ENCODE results near the gene BTG1. TPM values are rescaled to one million over a fixed set of nuclear protein-coding genes. Genes with fewer than 3 reads are reported as not detected.

Gene BTG1
- total and polyA plus RNA-seq, 9 of the 15 experiments (the other 6 are each of a cell fraction or from before 2014, with no cell fraction given), result 3.7 to 28.6 (median 7.4) TPM

DNA sequence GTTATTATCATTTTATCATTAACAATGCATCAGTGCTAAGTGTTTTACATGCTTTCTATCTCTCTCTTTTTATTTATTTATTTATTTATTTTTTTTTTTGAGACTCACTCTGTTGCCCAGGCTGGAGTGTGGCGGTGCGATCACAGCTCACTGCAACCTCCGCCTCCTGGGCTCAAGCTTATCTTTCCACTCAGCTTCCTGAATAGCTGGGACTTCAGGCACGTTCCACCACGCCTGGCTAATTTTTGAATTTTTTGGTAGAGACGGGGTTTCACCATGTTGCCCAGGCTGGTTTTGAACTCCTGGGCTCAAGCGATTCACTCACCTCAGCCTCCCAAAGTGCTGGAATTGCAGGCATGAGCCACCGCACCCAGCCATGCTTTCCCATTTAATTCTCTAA is 3.9 kb upstream of the BTG1 start (continued):
- 0 out of 2 replicates have a peak, but pooled peaks have one; percentile 33 for TF ChIP-seq DMBX1 (CRISPR knock-in tag; IDR thresholded peaks at IDR 0.05; ENCODE audit: borderline replicate concordance)
- TF ChIP-seq, protein P1, sequence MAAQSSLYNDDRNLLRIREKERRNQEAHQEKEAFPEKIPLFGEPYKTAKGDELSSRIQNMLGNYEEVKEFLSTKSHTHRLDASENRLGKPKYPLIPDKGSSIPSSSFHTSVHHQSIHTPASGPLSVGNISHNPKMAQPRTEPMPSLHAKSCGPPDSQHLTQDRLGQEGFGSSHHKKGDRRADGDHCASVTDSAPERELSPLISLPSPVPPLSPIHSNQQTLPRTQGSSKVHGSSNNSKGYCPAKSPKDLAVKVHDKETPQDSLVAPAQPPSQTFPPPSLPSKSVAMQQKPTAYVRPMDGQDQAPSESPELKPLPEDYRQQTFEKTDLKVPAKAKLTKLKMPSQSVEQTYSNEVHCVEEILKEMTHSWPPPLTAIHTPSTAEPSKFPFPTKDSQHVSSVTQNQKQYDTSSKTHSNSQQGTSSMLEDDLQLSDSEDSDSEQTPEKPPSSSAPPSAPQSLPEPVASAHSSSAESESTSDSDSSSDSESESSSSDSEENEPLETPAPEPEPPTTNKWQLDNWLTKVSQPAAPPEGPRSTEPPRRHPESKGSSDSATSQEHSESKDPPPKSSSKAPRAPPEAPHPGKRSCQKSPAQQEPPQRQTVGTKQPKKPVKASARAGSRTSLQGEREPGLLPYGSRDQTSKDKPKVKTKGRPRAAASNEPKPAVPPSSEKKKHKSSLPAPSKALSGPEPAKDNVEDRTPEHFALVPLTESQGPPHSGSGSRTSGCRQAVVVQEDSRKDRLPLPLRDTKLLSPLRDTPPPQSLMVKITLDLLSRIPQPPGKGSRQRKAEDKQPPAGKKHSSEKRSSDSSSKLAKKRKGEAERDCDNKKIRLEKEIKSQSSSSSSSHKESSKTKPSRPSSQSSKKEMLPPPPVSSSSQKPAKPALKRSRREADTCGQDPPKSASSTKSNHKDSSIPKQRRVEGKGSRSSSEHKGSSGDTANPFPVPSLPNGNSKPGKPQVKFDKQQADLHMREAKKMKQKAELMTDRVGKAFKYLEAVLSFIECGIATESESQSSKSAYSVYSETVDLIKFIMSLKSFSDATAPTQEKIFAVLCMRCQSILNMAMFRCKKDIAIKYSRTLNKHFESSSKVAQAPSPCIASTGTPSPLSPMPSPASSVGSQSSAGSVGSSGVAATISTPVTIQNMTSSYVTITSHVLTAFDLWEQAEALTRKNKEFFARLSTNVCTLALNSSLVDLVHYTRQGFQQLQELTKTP (IDR thresholded peaks at IDR 0.05; ENCODE audit: low read depth in 1 of 2, partially characterized antibody in 2 of 2), result no peak
- TF ChIP-seq CC2D1A (IDR thresholded peaks at IDR 0.05), result peak; percentile 15; the same call in 1 of the 2 replicates
- TF ChIP-seq FOSL1 (tag; conservative IDR thresholded peaks at IDR 0.05), result peak; percentile 39; the same call in 1 of the 2 replicates
- no peak for TF ChIP-seq ZNF75A (CRISPR knock-in tag; IDR thresholded peaks at IDR 0.05)
- TF ChIP-seq CBFA2T3 (IDR thresholded peaks at IDR 0.05), result peak; percentile 48
- TF ChIP-seq EGR1 (conservative IDR thresholded peaks at IDR 0.05), result no peak
- TF ChIP-seq ZNF408 (CRISPR knock-in tag; IDR thresholded peaks at IDR 0.05; ENCODE audit: low read depth), result no peak
- TF ChIP-seq SIX5 (IDR thresholded peaks at IDR 0.05; ENCODE audit: borderline replicate concordance in 1 of 2, insufficient read depth in 1 of 2, low read depth in 1 of 2, low read length in 2 of 2), result no peak
- peak; percentile 62 for TF ChIP-seq ARID1B (IDR thresholded peaks at IDR 0.05)
- no peak for TF ChIP-seq TARDBP (IDR thresholded peaks at IDR 0.05)
- no peak for TF ChIP-seq ZNF311 (CRISPR knock-in tag; IDR thresholded peaks at IDR 0.05)
- peak; percentile 32; the same call in 1 of the 2 replicates for TF ChIP-seq MYC (IDR thresholded peaks at IDR 0.05; ENCODE audit: low read depth, low read length)
- no peak for TF ChIP-seq MYC (CRISPR knock-in tag; IDR thresholded peaks at IDR 0.05; ENCODE audit: borderline replicate concordance, low read depth)
- no peak for TF ChIP-seq CBFB (CRISPR knock-in tag; IDR thresholded peaks at IDR 0.05)
- TF ChIP-seq NFYB (IDR thresholded peaks at IDR 0.05; ENCODE audit: extremely low read depth, insufficient read length), result no peak
- TF ChIP-seq, protein P2, sequence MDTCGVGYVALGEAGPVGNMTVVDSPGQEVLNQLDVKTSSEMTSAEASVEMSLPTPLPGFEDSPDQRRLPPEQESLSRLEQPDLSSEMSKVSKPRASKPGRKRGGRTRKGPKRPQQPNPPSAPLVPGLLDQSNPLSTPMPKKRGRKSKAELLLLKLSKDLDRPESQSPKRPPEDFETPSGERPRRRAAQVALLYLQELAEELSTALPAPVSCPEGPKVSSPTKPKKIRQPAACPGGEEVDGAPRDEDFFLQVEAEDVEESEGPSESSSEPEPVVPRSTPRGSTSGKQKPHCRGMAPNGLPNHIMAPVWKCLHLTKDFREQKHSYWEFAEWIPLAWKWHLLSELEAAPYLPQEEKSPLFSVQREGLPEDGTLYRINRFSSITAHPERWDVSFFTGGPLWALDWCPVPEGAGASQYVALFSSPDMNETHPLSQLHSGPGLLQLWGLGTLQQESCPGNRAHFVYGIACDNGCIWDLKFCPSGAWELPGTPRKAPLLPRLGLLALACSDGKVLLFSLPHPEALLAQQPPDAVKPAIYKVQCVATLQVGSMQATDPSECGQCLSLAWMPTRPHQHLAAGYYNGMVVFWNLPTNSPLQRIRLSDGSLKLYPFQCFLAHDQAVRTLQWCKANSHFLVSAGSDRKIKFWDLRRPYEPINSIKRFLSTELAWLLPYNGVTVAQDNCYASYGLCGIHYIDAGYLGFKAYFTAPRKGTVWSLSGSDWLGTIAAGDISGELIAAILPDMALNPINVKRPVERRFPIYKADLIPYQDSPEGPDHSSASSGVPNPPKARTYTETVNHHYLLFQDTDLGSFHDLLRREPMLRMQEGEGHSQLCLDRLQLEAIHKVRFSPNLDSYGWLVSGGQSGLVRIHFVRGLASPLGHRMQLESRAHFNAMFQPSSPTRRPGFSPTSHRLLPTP (IDR thresholded peaks at IDR 0.05; ENCODE audit: borderline replicate concordance, extremely low read depth, insufficient read length), result no peak
- TF ChIP-seq, protein P3, sequence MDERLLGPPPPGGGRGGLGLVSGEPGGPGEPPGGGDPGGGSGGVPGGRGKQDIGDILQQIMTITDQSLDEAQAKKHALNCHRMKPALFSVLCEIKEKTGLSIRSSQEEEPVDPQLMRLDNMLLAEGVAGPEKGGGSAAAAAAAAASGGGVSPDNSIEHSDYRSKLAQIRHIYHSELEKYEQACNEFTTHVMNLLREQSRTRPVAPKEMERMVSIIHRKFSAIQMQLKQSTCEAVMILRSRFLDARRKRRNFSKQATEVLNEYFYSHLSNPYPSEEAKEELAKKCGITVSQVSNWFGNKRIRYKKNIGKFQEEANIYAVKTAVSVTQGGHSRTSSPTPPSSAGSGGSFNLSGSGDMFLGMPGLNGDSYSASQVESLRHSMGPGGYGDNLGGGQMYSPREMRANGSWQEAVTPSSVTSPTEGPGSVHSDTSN (CRISPR knock-in tag; IDR thresholded peaks at IDR 0.05; ENCODE audit: low read depth), result no peak
- TF ChIP-seq, protein P3 (tag; conservative IDR thresholded peaks at IDR 0.05; ENCODE audit: low read depth), result no peak
- TF ChIP-seq MED1 (CRISPR knock-in tag; IDR thresholded peaks at IDR 0.05; ENCODE audit: borderline replicate concordance), result no peak

Measured in K562 (cell line).